ENCODE measurements around the gene SSBP4.

Gene SSBP4

GRCh38 chr19:18412610-18413239 is 6.5 kb upstream of the SSBP4 start:
- Histone ChIP-seq H3K4me1 (ENCODE audit: control insufficient read depth, insufficient read depth, low read length) (0 out of 2 replicates have a peak, but pooled peaks cover 2% of the 10 kb centered on the region), H3K9me3 (ENCODE audit: control insufficient read depth, insufficient read depth, low read length) (no peaks in the 10 kb centered on the region), H3K4me3 (ENCODE audit: low read length) (no peak overlapping the region), H3K36me3 (ENCODE audit: control insufficient read depth, insufficient read depth, low read length) (no peaks in the 10 kb centered on the region), H3K27ac (ENCODE audit: low read length) (no peak overlapping the region), H3K27me3 (ENCODE audit: control insufficient read depth, insufficient read depth, low read length) (no peaks in the 10 kb centered on the region)
- no peak for DNase-seq (ENCODE audit: low read depth, low spot score)
- WGBS (ENCODE audit: insufficient coverage, insufficient read length) = no CpG with 5 or more reads among the region's 16 CpGs

GRCh38 chr19:18414504-18415177 is 4.6 kb upstream of the SSBP4 start:
- H3K27me3 ChIP-seq (ENCODE audit: control insufficient read depth, insufficient read depth, low read length) = peaks cover 2% of the 10 kb centered on the region; the same call in 1 of the 2 replicates
- peaks cover 10% of the 10 kb centered on the region for H3K4me1 ChIP-seq (ENCODE audit: control insufficient read depth, insufficient read depth, low read length)
- no peak overlapping the region for H3K4me3 ChIP-seq (ENCODE audit: low read length)
- DNase-seq (ENCODE audit: low read depth, low spot score) = no peak
- H3K27ac ChIP-seq (ENCODE audit: low read length) = no peak overlapping the region
- H3K9me3 ChIP-seq (ENCODE audit: control insufficient read depth, insufficient read depth, low read length) = no peaks in the 10 kb centered on the region
- H3K36me3 ChIP-seq (ENCODE audit: control insufficient read depth, insufficient read depth, low read length) = no peaks in the 10 kb centered on the region
- WGBS (ENCODE audit: insufficient coverage, insufficient read length) = no CpG with 5 or more reads among the region's 11 CpGs

- Histone ChIP-seq H3K27me3 (ENCODE audit: control insufficient read depth, insufficient read depth, low read length) (peaks cover 2% of the 10 kb centered on the region; the same call in 1 of the 2 replicates), H3K36me3 (ENCODE audit: control insufficient read depth, insufficient read depth, low read length) (no peaks in the 10 kb centered on the region), H3K9me3 (ENCODE audit: control insufficient read depth, insufficient read depth, low read length) (no peaks in the 10 kb centered on the region), H3K27ac (ENCODE audit: low read length) (no peak overlapping the region), H3K4me3 (ENCODE audit: low read length) (no peak overlapping the region), H3K4me1 (ENCODE audit: control insufficient read depth, insufficient read depth, low read length) (peaks cover 10% of the 10 kb centered on the region)
- WGBS (ENCODE audit: insufficient coverage, insufficient read length) = no CpG with 5 or more reads among the region's 25 CpGs
- no peak for DNase-seq (ENCODE audit: low read depth, low spot score)
Observed at GRCh38 chr19:18415178-18415867, 3.9 kb upstream of the SSBP4 start.

- no peak for DNase-seq (ENCODE audit: low read depth, low spot score)
- Histone ChIP-seq H3K9me3 (ENCODE audit: control insufficient read depth, insufficient read depth, low read length) (no peaks in the 10 kb centered on the region), H3K4me3 (ENCODE audit: low read length) (peak overlapping the region; percentile 29; the same call in 1 of the 2 replicates), H3K36me3 (ENCODE audit: control insufficient read depth, insufficient read depth, low read length) (no peaks in the 10 kb centered on the region), H3K27me3 (ENCODE audit: control insufficient read depth, insufficient read depth, low read length) (peaks cover 2% of the 10 kb centered on the region; the same call in 1 of the 2 replicates), H3K27ac (ENCODE audit: low read length) (no peak overlapping the region), H3K4me1 (ENCODE audit: control insufficient read depth, insufficient read depth, low read length) (peaks cover 10% of the 10 kb centered on the region)
- no CpG with 5 or more reads among the region's 44 CpGs for WGBS (ENCODE audit: insufficient coverage, insufficient read length)
Observed at GRCh38 chr19:18416778-18417249, 2.4 kb upstream of the SSBP4 start.

- peaks cover 2% of the 10 kb centered on the region; the same call in 1 of the 2 replicates for H3K27me3 ChIP-seq (ENCODE audit: control insufficient read depth, insufficient read depth, low read length)
- WGBS (ENCODE audit: insufficient coverage, insufficient read length) = no CpG with 5 or more reads among the region's 53 CpGs
- no peak for DNase-seq (ENCODE audit: low read depth, low spot score)
- H3K36me3 ChIP-seq (ENCODE audit: control insufficient read depth, insufficient read depth, low read length) = no peaks in the 10 kb centered on the region
- H3K27ac ChIP-seq (ENCODE audit: low read length) = no peak overlapping the region
- H3K4me1 ChIP-seq (ENCODE audit: control insufficient read depth, insufficient read depth, low read length) = peaks cover 10% of the 10 kb centered on the region
- H3K4me3 ChIP-seq (ENCODE audit: low read length) = peak overlapping the region; percentile 29; the same call in 1 of the 2 replicates
- no peaks in the 10 kb centered on the region for H3K9me3 ChIP-seq (ENCODE audit: control insufficient read depth, insufficient read depth, low read length)
Observed at GRCh38 chr19:18417250-18418028, 1.8 kb upstream of the SSBP4 start.

GRCh38 chr19:18418029-18418482 is 1.1 kb upstream of the SSBP4 start:
- no peaks in the 10 kb centered on the region for H3K36me3 ChIP-seq (ENCODE audit: control insufficient read depth, insufficient read depth, low read length)
- peak overlapping the region; percentile 3; the same call in 1 of the 2 replicates for H3K4me3 ChIP-seq (ENCODE audit: low read length)
- no peak for DNase-seq (ENCODE audit: low read depth, low spot score)
- no CpG with 5 or more reads among the region's 30 CpGs for WGBS (ENCODE audit: insufficient coverage, insufficient read length)
- peaks cover 2% of the 10 kb centered on the region; the same call in 1 of the 2 replicates for H3K27me3 ChIP-seq (ENCODE audit: control insufficient read depth, insufficient read depth, low read length)
- peaks cover 10% of the 10 kb centered on the region for H3K4me1 ChIP-seq (ENCODE audit: control insufficient read depth, insufficient read depth, low read length)
- no peak overlapping the region for H3K27ac ChIP-seq (ENCODE audit: low read length)
- H3K9me3 ChIP-seq (ENCODE audit: control insufficient read depth, insufficient read depth, low read length) = no peaks in the 10 kb centered on the region

GRCh38 chr19:18418483-18419194 is 559 bp upstream of the SSBP4 start:
- DNase-seq (ENCODE audit: low read depth, low spot score) = no peak
- peaks cover 10% of the 10 kb centered on the region for H3K4me1 ChIP-seq (ENCODE audit: control insufficient read depth, insufficient read depth, low read length)

GRCh38 chr19:18419699-18420460 is 682 bp downstream of the SSBP4 start:
- no peak for DNase-seq (ENCODE audit: low read depth, low spot score)
- no peak overlapping the region for H3K27ac ChIP-seq (ENCODE audit: low read length)
- no peaks in the 10 kb centered on the region for H3K36me3 ChIP-seq (ENCODE audit: control insufficient read depth, insufficient read depth, low read length)
- peak overlapping the region; percentile 59; the same call in 1 of the 2 replicates for H3K4me3 ChIP-seq (ENCODE audit: low read length)
- no peaks in the 10 kb centered on the region for H3K9me3 ChIP-seq (ENCODE audit: control insufficient read depth, insufficient read depth, low read length)
- H3K4me1 ChIP-seq (ENCODE audit: control insufficient read depth, insufficient read depth, low read length) = peaks cover 12% of the 10 kb centered on the region
- no CpG with 5 or more reads among the region's 97 CpGs for WGBS (ENCODE audit: insufficient coverage, insufficient read length)
- peaks cover 2% of the 10 kb centered on the region; the same call in 1 of the 2 replicates for H3K27me3 ChIP-seq (ENCODE audit: control insufficient read depth, insufficient read depth, low read length)

More at GRCh38 chr19:18418483-18419194, 559 bp upstream of the SSBP4 start:
- H3K9me3 ChIP-seq (ENCODE audit: control insufficient read depth, insufficient read depth, low read length) = no peaks in the 10 kb centered on the region
- H3K27me3 ChIP-seq (ENCODE audit: control insufficient read depth, insufficient read depth, low read length) = peaks cover 2% of the 10 kb centered on the region; the same call in 1 of the 2 replicates
- no peak overlapping the region for H3K27ac ChIP-seq (ENCODE audit: low read length)
- no peaks in the 10 kb centered on the region for H3K36me3 ChIP-seq (ENCODE audit: control insufficient read depth, insufficient read depth, low read length)
- peak overlapping the region; percentile 59; the same call in 1 of the 2 replicates for H3K4me3 ChIP-seq (ENCODE audit: low read length)
- WGBS (ENCODE audit: insufficient coverage, insufficient read length) = no CpG with 5 or more reads among the region's 39 CpGs

GRCh38 chr19:18420930-18421329 is 1.7 kb downstream of the SSBP4 start:
- Histone ChIP-seq H3K36me3 (ENCODE audit: control insufficient read depth, insufficient read depth, low read length) (no peaks in the 10 kb centered on the region), H3K4me1 (ENCODE audit: control insufficient read depth, insufficient read depth, low read length) (peaks cover 11% of the 10 kb centered on the region), H3K9me3 (ENCODE audit: control insufficient read depth, insufficient read depth, low read length) (no peaks in the 10 kb centered on the region), H3K27ac (ENCODE audit: low read length) (no peak overlapping the region), H3K27me3 (ENCODE audit: control insufficient read depth, insufficient read depth, low read length) (peaks cover 2% of the 10 kb centered on the region; the same call in 1 of the 2 replicates), H3K4me3 (ENCODE audit: low read length) (no peak overlapping the region)
- no peak for DNase-seq (ENCODE audit: low read depth, low spot score)
- no CpG with 5 or more reads among the region's 2 CpGs for WGBS (ENCODE audit: insufficient coverage, insufficient read length)

Data from iPS DF 6.9 (cell line).